Subcutaneous adipose tissue (tissue), 4 donors: ENCODE measurements around the gene SLCO4A1. TPM values are rescaled to one million over a fixed set of nuclear protein-coding genes. Genes with fewer than 3 reads are reported as not detected.

Experiments
- CTCF ChIP-seq: fragments of 450-650 bp; IDR thresholded peaks from one replicate; pipeline ENCODE4 v1.5.1; 2016; ENCODE audit warnings: low read depth, mild to moderate bottlenecking, control low read depth, antibody characterized with exemption, moderate library complexity
- total RNA-seq, 4 donors: library from RNA; depleted of rRNA; stranded (reverse); fragments of >200 nt; gene quantifications; one replicate each; pipeline ENCODE4 v1.1.0, GENCODE V29; 2016

The SLCO4A1 gene
- total RNA-seq, 4 donors from 2014 or later = 9.0 to 38.5 (median 28.3) TPM

GRCh38 chr20:62636446-62636845, 5.9 kb upstream of the SLCO4A1 start:
- TF ChIP-seq CTCF = no peak

- no peak for TF ChIP-seq CTCF
Measured at GRCh38 chr20:62637110-62637509, 5.2 kb upstream of the SLCO4A1 start.

GRCh38 chr20:62637521-62638054, 4.7 kb upstream of the SLCO4A1 start:
- TF ChIP-seq CTCF = no peak

GRCh38 chr20:62638055-62638570, 4.2 kb upstream of the SLCO4A1 start:
- no peak for TF ChIP-seq CTCF

- TF ChIP-seq CTCF = no peak
Measured at GRCh38 chr20:62638679-62639406, 3.5 kb upstream of the SLCO4A1 start.

- no peak for TF ChIP-seq CTCF
Measured at GRCh38 chr20:62639765-62640164, 2.5 kb upstream of the SLCO4A1 start.

GRCh38 chr20:62640870-62641269, 1.4 kb upstream of the SLCO4A1 start:
- TF ChIP-seq CTCF = no peak
